ENCODE results near the gene TCAIM. TPM values are rescaled to one million over a fixed set of nuclear protein-coding genes. Genes with fewer than 3 reads are reported as not detected.
"Not testable (repeated sequence)": the region's sequence is repeated elsewhere in the genome, so short reads cannot be mapped to it uniquely, and the experiment has no call there.

The TCAIM gene
- total RNA-seq, 1 donor from 2014 or later: 19.0 TPM

DNA sequence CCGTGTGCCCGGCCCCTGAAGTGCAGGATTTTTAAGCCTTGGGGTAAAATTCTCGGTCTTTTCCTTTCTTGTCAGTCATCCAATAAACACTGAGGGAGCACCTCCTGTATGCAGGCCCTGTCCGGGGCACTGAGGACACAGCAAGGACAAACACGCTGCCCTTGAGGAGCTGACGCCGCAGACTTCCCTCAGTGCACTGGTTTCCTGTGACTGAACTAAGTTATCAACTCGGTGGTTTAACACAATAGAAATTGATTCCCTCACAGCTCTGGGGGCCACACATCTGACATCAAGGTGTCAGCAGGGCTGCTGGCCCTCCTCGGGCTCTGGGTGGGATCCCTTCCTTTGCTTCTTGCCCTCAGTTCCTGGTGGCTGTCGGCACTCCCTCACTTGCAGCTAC, 73.8 kb downstream of the TCAIM start:
- intact Hi-C loops (cut with micrococcal nuclease): no loop called here

DNA sequence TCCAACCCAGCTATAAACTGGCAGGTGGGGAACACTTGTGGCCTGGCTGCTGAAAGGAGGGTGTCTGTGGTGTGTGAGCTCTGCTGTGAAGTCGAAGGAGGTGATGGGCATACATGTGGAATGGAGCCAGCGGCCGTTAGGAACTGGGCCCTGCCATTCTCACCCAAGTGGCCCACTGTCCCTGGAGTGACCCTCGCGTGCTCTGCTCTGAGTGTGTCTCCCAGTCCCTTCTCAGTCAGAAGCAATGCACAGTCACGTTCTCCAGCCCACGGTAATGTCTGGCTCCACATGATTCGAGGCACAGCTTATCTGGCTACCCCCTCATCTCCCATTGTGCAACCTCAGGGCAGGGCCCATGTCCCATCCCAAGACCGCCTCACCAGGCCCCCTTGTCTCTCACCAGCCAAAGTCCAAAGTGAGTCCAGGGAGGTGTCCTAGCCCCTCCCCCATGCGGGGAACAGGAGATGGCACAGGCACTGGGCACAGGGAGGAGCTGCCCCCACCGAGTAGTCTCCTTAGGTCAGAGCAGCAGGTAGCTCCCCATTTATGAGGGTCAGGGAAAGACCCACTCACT, 76.0 kb downstream of the TCAIM start:
- intact Hi-C loops (cut with micrococcal nuclease): no loop called here

DNA sequence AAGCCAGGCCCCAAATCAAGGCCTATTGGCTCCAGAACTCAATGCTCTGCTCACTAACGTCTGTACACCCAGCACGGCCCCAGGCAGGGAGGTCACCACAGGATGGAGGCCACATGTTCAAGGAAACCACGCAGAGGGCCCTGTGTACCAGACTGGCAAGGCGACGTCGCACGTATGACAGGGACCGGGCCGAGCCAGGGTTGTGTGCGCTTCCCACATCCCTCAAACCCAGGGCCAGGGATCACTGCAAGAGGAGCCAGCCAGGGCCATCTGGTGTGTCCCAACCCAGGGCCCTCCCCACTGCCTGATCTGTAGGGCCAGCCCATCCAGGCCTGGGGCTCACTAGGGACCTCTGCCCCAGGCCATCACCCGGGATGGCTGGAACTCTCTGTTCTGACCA, 76.9 kb downstream of the TCAIM start:
- intact Hi-C loops (cut with micrococcal nuclease): no loop called here

DNA sequence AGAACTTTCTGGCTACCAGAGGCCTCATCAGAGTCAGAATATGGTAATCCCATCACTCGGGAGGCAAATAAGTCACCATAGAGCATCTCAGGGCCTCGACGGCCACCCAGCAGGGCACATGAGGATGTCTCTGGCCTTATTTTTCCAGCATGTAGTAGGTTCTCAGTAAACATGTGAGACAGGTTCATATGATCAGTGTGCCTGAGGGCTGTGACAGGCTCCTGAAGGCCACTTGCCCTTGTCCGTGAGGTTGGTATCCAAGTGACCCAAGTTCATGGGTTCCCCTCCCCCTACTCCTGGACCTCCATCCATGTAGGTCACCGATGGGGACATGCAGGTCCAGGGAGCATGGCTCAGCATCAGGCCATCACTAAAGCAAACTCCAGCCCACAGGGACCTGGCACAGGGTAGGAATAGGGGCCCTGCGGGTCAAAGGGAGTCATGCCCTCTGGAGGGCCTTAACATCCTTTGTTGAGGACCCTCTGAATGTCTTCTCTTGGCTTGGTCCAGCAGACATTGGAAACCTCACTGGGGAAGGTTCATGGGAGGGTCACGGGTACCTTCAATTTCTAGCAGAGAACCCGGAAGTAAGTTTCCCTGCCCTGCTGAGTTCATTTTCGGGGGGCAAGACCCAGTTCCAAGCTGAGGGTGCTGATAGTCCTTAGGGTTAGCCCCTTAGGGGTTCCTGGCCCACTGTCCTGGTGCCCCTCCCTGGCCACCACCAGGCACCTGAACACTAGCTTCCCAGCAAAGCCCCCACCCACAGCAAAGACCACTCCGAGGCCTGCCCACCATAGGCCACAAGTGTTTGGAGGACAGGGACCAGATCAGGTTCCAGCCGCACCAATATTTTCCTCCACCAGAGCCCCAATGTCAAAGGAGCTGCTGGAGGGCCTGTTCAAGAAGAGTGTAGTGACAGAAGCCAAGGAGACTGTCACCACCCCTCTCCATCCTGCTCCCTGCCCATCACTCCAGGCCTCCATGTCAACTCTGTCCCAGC, 77.8 kb downstream of the TCAIM start:
- intact Hi-C loops (cut with micrococcal nuclease): no loop called here

DNA sequence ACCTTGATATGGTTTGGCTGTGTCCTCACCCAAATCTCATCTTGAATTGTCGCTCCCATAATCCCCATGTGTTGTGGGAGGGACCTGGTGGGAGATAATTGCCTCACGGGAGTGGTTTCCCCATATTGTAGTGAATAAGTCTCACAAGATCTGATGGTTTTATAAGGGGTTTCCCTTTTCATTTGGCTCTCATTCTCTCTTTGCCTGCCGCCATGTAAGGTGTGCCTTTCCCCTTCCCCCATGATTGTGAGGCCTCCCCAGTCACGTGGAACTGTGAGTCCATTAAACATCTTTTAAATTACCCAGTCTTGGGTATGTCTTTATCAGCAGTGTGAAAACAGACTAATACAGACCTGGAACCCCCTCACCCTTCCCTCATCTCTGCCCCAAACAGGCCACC, 79.6 kb downstream of the TCAIM start:
- intact Hi-C loops (cut with micrococcal nuclease): not testable (repeated sequence)

DNA sequence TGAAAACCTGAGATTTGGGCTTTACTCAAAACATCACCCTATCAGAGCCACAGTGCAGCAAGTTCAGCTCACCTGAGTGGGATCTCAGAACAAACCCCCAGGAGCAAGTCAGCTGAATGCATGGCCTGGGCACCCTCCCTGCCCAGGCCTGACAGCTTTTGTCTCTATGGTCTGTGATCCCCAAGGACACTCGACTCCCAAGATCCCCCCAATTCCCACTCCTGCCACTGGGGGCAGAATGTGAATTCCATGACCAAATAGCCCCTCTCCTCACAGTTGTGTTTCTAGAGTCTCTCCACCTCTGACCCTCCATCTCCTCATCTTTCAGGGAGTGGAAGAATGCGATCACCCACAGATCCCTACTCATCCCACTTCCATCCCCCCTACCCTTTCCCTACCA, 80.0 kb downstream of the TCAIM start:
- intact Hi-C loops (cut with micrococcal nuclease): no loop called here

DNA sequence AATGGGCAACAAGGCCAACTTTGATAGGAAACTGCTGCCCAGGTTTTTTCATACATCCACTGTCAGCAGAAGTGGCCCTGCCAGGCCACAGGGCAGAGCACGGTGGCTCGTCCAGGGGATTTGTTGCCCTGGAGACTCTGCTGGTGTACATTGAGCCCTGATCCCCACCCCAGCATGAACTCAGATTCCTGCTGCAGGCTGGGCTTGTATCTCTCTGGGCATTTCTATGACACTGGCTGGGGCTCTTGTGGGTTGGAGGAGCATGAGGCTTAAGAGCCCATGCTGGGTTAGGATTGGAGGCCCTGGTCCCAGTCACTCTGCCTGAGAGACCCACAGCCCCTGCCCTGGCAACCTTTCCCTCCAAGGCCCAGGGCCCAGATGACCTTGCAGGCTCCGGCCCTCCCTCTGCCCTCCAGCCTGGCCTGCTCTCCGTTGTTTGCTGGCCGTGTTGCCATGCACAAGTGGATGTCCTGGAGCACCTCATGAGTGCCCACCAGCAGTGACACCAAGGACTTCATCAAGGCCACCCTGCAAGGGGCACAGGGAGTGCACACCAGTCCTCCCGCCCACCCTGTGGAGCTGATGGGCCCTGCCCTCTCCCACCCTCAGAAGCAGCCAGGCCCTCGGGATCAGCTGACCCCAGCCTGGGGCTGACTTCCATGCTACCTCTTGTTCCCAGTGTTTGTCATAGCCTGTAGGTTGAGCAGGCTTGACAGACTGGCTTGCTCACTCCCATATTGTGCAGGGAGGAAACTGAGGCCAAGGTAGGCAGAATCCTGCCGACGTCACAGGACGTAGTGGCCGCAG, 80.8 kb downstream of the TCAIM start:
- intact Hi-C loops (cut with micrococcal nuclease): no loop called here

DNA sequence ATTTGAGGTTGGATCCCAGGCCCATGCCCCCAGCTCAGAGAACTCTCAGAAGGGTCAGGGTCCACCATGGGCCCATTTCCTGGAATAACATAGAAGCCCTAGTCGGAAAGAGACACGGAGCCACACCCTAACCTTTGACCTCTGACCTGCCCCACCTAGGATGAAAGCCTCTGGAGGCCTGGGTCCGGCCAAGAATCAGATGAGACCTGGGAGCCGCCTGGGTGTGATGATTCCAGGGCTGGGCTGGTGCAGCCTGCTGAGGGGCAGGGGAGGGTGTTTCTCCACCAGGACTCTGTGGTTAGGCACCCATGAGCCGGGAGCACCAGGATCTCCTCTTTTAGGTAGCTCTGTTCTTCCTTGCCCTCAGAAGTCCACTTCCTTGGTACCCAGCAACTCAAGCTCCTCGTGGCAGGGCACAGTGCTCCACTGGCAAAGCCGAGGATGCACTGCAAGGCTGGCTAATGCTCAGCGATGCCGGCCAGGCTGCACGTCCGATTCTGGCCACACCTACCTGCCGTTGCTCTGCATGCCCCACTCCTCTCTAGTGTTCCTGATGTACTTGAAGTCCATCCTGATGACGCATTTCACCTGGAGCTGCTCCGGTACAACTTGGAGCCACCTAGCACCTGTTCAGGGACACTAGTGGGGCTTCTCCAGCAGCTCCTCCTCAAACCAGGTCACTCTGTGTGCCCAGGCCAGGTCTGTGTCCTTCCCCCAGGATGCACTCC, 81.5 kb downstream of the TCAIM start:
- intact Hi-C loops (cut with micrococcal nuclease): no loop called here

DNA sequence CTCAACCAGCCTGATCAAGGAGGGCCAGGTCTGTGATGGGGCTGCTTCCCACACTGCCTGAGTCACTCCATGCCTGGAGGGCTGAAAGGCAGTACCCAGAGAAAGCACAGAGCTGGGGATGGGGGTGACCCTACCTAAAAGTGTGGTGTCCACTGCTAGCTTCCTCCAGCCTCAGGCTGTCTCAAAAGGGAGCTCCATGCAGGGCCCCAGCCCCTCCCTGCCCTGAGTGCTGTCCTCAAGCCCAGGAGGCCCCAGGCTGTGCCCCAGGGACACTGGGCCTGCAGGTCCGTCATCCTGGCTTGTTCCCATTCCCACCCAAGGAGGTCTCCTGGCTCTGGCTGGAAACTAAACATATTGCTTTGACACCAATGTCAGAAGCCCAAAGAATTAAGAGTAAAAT, 82.1 kb downstream of the TCAIM start:
- intact Hi-C loops (cut with micrococcal nuclease): no loop called here

DNA sequence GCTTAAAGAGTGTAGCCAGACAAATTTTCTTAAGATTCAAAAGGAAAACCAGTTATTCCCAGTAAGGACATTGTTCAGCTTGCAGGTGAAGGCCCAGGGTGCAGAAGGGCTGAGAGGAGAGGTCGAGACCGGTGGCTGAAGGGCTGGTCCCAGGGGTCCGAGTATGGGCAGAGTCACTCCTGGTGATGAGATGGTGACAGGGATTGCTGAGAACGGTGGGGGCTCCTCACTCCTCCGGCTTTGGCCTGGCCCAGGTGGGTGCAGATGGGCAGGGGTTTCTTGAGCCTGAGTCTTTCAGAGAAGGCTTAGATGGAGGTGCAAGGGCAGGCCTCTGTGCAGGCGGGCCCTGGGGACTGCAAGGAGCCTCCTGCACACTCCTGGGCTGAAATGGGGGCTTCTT, 82.7 kb downstream of the TCAIM start:
- intact Hi-C loops (cut with micrococcal nuclease): no loop called here

DNA sequence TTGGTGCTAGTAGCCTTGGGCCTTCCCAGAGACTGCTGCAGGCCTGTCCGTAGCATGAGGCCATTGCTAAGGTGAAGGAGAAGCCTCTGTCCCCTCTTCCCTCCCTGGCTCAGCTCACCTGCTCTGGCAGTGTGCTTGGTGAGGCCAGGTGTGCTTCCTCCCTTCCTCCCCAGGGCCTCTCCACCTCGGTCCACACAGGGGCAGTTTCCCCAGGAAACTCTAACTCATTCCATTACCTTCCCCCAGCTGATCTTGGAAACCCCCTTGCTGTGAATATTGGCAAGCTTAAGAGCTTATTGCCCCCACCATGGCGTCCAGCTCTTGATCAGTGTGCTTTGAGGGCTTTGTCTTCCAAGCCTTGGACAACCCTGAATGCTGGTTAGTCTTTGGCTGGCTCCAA, 86.2 kb downstream of the TCAIM start:
- intact Hi-C loops (cut with micrococcal nuclease): no loop called here

DNA sequence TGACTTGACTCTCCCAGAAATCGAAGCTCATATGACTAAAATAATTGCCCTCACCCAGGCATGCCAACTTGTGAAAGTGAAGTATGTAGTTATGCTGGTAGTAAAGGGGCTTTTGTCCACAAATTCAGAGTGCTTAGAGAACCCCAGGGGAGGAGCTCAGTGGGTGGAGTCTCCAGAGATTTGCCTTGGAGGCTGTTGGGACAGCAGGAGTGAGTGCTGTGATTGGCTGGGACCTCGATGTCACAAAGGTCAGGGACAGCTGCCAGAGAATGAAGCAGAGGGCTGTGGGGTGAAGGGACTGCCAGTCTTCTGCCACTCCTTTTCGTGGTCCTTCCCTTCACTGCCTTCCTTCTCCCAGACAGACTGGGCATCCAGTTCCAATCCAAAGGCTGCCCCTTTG, 89.1 kb downstream of the TCAIM start:
- intact Hi-C loops (cut with micrococcal nuclease): no loop called here

DNA sequence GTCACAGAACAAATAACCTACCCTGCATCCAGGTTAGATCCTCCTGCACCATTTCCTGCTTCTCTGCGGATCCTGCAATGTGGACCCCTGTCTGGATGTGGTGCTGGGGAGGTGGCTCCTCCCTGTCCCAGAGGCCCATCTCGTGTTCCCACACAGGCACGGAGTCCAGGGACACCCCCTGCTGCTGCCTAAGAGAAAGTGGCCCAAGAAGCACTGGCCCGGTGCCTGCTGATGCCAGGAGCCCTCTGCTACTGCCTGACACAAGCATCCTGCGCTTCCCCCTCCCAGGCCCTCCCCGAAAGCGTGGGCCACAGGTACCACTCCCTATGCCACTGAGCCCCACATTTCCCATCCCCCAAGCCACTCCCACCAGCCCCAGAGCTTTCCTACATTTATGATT, 90.3 kb downstream of the TCAIM start:
- intact Hi-C loops (cut with micrococcal nuclease): no loop called here

DNA sequence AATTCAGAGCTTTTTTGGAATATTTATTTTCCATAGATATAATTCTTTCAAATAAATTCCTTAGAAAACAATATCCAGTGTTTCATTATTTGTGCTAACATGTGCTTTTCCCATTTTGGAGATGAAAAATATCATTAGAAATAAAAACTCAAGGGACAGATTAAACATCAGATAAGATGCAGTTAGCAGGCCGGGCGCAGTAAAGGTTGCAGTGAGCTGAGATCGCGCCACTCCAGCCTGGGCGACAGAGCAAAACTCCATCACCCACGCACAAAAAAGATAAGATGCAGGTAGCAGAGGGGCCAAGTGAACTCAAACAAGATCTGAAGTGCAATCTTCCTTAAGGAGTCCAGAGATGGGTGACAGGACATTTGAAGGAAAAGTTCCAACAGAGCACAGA, 90.9 kb downstream of the TCAIM start:
- intact Hi-C loops (cut with micrococcal nuclease): no loop called here

DNA sequence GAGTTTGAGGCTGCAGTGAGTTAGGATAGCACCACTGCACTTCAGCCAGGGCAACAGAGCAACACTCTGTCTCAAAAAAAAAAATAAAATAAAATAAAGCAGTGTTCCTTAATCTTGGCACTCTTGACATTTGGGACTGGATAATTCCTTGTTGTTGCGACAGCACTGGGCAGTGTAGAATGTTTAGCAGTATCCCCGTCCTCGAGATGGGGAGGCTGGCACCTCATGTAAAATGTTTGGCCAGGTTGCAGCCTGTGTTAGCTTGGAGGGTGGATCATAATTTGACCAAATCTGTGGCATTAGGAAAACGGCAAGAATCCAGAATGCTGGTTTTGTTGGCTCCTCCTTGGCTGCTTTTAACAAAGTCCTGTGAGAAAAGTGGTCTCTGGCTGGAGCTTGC, 91.9 kb downstream of the TCAIM start:
- intact Hi-C loops (cut with micrococcal nuclease): no loop called here

DNA sequence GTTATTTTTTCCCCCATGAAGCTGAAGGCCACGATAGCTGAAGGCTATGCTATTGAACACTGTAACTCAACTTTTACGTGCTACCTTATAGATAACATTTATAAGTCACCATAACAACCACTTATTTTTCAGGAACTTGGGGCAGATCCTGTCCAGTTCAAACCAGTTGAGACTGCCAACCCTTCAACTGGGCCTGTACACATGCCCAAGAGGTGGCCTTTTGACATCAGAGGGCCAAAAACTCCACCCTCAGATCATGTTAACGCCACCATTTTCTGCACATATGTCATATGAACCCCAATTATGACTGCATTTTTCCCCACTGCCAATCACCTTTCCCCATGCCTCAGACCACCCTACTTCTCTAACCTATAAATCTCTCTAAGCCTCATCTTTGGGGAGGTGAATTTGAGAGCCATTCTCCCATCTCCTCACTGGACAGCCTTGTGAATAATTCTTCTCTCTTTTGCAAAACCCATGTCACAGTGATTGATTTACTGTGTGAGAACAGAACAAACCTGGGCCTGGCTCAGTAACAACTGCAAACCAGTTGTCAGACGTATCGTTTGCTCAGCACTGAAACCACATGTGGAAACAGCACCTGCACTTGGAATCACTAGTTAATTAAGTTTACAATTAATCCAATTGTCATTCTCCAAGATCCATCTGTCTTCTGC, 96.4 kb downstream of the TCAIM start:
- intact Hi-C loops (cut with micrococcal nuclease): no loop called here

DNA sequence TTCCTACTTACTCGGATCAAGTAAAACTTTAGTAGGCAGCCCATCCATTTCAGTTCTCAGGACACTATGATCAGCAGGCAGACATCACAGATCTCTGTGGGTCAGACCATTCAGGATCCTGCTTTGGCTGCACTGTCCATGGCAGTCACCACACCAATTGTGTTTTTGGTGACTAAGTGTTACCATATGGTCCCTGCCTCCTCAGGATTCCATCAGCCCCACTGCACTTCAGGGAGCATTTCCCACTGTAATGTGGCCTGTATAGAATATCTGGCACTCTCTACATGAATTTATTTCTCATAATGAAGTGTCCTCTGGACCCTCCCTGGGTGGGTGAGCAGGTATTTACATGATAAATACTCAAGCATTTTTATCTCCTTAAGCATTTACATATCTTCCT, 97.6 kb downstream of the TCAIM start:
- intact Hi-C loops (cut with micrococcal nuclease): no loop called here

DNA sequence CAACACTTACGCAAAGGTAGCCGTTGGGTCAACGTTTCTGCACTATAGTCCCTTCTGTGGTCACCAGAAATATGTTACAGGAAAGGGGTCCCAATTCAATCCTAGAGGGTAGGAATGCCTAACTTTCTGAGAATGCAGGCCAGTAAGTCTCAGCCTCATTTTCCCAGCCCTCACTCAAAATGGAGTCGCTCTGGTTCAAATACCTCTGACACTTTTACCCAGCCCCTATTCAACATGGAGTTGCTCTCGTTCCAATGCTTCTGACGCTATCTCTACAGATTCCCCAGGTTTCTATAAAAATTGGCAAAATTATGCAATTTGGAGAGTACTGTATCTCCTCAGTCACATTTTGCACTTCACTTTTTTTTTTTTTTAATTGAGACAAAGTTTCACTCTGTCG, 99.2 kb downstream of the TCAIM start:
- intact Hi-C loops (cut with micrococcal nuclease): no loop called here

DNA sequence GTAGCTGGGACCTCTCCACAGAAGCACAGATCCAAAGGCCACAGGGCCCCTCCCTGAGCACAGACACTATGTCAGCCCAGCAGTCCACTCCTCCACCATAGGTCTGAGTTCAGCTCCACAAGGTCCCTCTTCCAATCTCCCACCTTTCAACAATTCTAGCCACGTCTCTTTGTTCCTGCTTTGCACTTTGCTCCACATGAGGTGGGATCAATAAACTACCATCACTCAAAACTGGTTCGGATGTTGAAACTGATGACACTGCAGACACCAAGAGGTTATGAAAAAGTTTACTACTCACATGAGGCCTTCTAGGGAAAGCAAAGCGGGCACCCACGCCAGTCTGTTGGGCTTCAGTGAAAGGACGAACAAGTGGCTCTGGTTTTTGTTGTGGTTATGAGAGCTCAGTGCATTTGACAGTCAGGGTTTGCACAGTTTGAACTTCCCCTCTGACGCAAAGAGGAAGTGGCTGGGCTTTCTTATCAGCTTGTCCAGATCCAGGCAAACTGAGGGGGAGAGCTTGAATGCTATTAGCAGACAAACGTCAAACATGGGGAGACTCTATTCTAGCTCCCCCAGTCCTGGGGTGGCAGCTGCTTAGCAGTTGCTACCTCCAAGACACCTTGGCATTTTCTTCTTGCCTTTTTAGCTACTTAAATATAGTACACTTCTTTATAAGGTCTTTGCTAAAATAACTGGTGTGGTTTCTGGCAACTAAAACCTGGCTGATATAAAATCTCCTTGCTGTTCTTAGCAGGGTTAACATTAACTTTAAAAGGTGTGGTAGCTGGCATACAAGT, 101.1 kb downstream of the TCAIM start:
- intact Hi-C loops (cut with micrococcal nuclease): loop anchor here (1.0 kb wide), 4 partner anchors 38 to 322 kb away; partner anchors contain the start of genes KIAA1143, KIF15, TCAIM and ZNF445
